Fibroblast of lung (primary cell): Measurements from ENCODE around the gene NR5A1. TPM values are rescaled to one million over a fixed set of nuclear protein-coding genes. Genes with fewer than 3 reads are reported as not detected.

ENCODE experiments used
- DNase-seq, 2 donors: peaks; one replicate each; pipeline versions ENCODE4 v3.0.0 to v3.0.0-alpha.2; 2010; ENCODE audit warnings: low read depth in 2 of 2
- H2AFZ ChIP-seq: 2 replicates; pipeline ENCODE4 v1.5.1; 2012; ENCODE audit warnings: low read length, control low read depth, inconsistent platforms
- H3K27ac ChIP-seq: 2 replicates; pipeline ENCODE4 v1.5.1; 2011; ENCODE audit warnings: low read length, control low read depth; ENCODE audit not compliant: insufficient read depth
- H3K27me3 ChIP-seq: 2 replicates; pipeline ENCODE4 v1.5.1; 2011; ENCODE audit warnings: mild to moderate bottlenecking, low read length; ENCODE audit not compliant: control insufficient read depth, insufficient read depth
- H3K36me3 ChIP-seq: 2 replicates; pipeline ENCODE4 v1.5.1; 2011; ENCODE audit warnings: low read length; ENCODE audit not compliant: control insufficient read depth, insufficient read depth
- H3K4me1 ChIP-seq: 2 replicates; pipeline ENCODE4 v1.5.1; 2011; ENCODE audit warnings: low read length; ENCODE audit not compliant: control insufficient read depth, insufficient read depth; ENCODE audit errors: extremely low read depth
- H3K4me2 ChIP-seq: 2 replicates; pipeline ENCODE4 v1.5.1; 2011; ENCODE audit warnings: low read length, control low read depth; ENCODE audit not compliant: insufficient read depth; ENCODE audit errors: extremely low read depth
- H3K4me3 ChIP-seq, 4 experiments: fragments of 200-600 bp in 1 of 4; sonication (generic) in 1 of 4; replicated peaks in 1 of 4; 2 replicates each; pipeline ENCODE4 v1.5.1; 2011 to 2016; ENCODE audit warnings: low read length in 4 of 4, low read depth in 3 of 4, mild to moderate bottlenecking in 3 of 4, control low read depth in 2 of 4, inconsistent platforms in 1 of 4, mixed read lengths in 1 of 4; ENCODE audit not compliant: insufficient read depth in 1 of 4; ENCODE audit errors: control extremely low read depth in 1 of 4
- H3K79me2 ChIP-seq: 2 replicates; pipeline ENCODE4 v1.5.1; 2012; ENCODE audit warnings: mild to moderate bottlenecking, low read length, inconsistent platforms; ENCODE audit not compliant: control insufficient read depth, insufficient read depth
- H3K9ac ChIP-seq: 2 replicates; pipeline ENCODE4 v1.5.1; 2011; ENCODE audit warnings: mild to moderate bottlenecking, low read length, control low read depth; ENCODE audit not compliant: insufficient read depth
- H3K9me3 ChIP-seq: 2 replicates; pipeline ENCODE4 v1.5.1; 2012; ENCODE audit warnings: low read depth, low read length; ENCODE audit not compliant: control insufficient read depth, insufficient read depth
- H4K20me1 ChIP-seq: 2 replicates; pipeline ENCODE4 v1.5.1; 2011; ENCODE audit warnings: low read length; ENCODE audit not compliant: control insufficient read depth, insufficient read depth; ENCODE audit errors: extremely low read depth
- EZH2 ChIP-seq: IDR thresholded peaks from 2 replicates; pipeline ENCODE4 v1.5.1; 2012; ENCODE audit warnings: low read length, control low read depth, mild to moderate bottlenecking; ENCODE audit errors: missing control alignments
- polyA plus RNA-seq, 2 donors: library from polyadenylated mRNA; depleted of rRNA in 1 of 2; stranded (reverse) in 1 of 2; unstranded in 1 of 2; fragments of >200 nt; gene quantifications; 2 replicates each; pipeline ENCODE4 v1.2.1, GENCODE V29; 2011 to 2012; ENCODE audit warnings: missing spikeins in 1 of 2
- total RNA-seq: library from RNA; depleted of rRNA; stranded (reverse); fragments of >200 nt; gene quantifications from 2 replicates; pipeline ENCODE4 v1.2.1, GENCODE V29; 2014
- TF ChIP-seq, protein P1 (sequence below), 2 donors: IDR thresholded peaks in 1 of 2; conservative IDR thresholded peaks in 1 of 2; 1 replicate in 1 of 2; 2 replicates in 1 of 2; pipeline ENCODE4 v1.5.1; 2011 to 2012; ENCODE audit warnings: low read length in 2 of 2, control low read depth in 1 of 2, inconsistent platforms in 1 of 2, low read depth in 1 of 2, mild to moderate bottlenecking in 1 of 2

The NR5A1 gene
- total and polyA plus RNA-seq, 2 donors (not counting 1 experiment from before 2014, with no cell fraction given), result not detected

DNA sequence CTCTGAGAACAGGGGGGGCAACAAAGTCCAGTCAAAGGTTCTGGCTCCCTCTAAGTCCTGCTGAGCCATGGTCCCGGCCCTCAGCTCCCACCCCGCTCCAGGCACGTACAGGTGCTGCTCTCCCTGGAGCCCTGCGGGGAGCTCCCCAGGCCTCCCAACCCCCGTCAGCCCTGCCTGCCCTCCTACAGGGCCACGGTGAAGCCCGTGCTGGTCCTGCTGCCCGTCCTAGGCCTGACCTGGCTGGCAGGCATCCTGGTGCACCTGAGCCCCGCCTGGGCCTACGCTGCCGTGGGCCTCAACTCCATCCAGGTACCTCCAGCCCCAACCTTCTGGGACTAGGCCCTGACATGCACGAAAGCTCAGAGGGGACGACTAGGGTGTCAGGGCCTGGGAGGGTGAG lies 36.9 kb downstream of the NR5A1 start:
- no peaks in the 10 kb centered on the region for H4K20me1 ChIP-seq
- DNase-seq, result no peak
- H3K27me3 ChIP-seq, result no peaks in the 10 kb centered on the region
- no peaks in the 10 kb centered on the region for H3K79me2 ChIP-seq
- H3K9me3 ChIP-seq, result no peaks in the 10 kb centered on the region
- no peaks in the 10 kb centered on the region for H3K4me1 ChIP-seq
- no peak overlapping the region for H3K4me3 ChIP-seq
- no peak overlapping the region for H3K4me2 ChIP-seq
- no peak overlapping the region for H3K9ac ChIP-seq
- H2AFZ ChIP-seq, result no peak overlapping the region
- no peak for TF ChIP-seq EZH2
- TF ChIP-seq, protein P1, sequence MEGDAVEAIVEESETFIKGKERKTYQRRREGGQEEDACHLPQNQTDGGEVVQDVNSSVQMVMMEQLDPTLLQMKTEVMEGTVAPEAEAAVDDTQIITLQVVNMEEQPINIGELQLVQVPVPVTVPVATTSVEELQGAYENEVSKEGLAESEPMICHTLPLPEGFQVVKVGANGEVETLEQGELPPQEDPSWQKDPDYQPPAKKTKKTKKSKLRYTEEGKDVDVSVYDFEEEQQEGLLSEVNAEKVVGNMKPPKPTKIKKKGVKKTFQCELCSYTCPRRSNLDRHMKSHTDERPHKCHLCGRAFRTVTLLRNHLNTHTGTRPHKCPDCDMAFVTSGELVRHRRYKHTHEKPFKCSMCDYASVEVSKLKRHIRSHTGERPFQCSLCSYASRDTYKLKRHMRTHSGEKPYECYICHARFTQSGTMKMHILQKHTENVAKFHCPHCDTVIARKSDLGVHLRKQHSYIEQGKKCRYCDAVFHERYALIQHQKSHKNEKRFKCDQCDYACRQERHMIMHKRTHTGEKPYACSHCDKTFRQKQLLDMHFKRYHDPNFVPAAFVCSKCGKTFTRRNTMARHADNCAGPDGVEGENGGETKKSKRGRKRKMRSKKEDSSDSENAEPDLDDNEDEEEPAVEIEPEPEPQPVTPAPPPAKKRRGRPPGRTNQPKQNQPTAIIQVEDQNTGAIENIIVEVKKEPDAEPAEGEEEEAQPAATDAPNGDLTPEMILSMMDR (conservative IDR thresholded peaks at IDR 0.05 in 1 of 2, IDR thresholded peaks at IDR 0.05 in 1 of 2; ENCODE audit: low read depth in 1 of 2, low read length in 2 of 2), result no peak
- H3K27ac ChIP-seq, result no peak overlapping the region
- no peaks in the 10 kb centered on the region for H3K36me3 ChIP-seq

DNA sequence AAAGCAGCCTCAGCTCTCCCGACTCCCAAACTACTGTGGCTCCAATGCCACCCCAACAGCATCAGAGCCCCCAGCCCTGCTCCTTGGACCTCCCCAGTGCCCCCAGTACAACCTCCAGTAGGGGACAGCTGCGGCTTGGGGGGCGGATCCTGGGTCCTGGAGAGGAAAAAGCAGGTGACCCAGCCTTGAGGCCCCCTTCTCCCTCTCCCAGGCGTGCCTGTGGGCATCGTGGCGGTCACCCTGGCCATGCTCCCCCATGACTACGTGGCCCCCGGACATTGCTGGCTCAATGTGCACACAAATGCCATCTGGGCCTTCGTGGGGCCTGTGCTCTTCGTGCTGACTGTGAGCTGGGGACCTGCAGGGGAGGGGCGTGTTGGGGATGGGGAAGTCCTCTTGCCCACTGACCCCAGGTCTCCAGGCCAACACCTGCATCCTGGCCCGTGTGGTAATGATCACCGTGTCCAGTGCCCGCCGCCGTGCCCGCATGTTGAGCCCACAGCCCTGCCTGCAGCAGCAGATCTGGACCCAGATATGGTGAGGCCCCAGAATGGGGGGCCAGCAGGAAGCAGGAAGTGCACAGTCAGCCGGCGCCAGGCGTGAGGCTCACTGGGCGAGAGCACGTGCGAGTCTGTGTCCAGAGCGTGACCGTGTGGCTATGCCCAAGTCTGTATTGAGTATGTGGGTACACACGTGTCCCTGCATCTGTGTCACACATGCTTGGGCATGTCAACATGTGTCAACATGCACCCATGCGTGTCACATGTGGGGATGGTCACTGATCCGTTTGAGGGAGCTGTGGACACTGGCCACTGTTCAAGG lies 38.0 kb downstream of the NR5A1 start:
- Histone ChIP-seq H3K79me2 (no peaks in the 10 kb centered on the region), H3K4me2 (no peak overlapping the region), H3K27ac (no peak overlapping the region), H4K20me1 (no peaks in the 10 kb centered on the region), H3K9ac (no peak overlapping the region), H3K36me3 (no peaks in the 10 kb centered on the region), H3K9me3 (no peaks in the 10 kb centered on the region), H3K4me1 (no peaks in the 10 kb centered on the region), H3K4me3 (no peak overlapping the region), H2AFZ (no peak overlapping the region), H3K27me3 (peaks cover 4% of the 10 kb centered on the region)
- no peak for TF ChIP-seq EZH2
- TF ChIP-seq, protein P1 (conservative IDR thresholded peaks at IDR 0.05 in 1 of 2, IDR thresholded peaks at IDR 0.05 in 1 of 2; ENCODE audit: low read depth in 1 of 2, low read length in 2 of 2), result no peak
- no peak for DNase-seq

DNA sequence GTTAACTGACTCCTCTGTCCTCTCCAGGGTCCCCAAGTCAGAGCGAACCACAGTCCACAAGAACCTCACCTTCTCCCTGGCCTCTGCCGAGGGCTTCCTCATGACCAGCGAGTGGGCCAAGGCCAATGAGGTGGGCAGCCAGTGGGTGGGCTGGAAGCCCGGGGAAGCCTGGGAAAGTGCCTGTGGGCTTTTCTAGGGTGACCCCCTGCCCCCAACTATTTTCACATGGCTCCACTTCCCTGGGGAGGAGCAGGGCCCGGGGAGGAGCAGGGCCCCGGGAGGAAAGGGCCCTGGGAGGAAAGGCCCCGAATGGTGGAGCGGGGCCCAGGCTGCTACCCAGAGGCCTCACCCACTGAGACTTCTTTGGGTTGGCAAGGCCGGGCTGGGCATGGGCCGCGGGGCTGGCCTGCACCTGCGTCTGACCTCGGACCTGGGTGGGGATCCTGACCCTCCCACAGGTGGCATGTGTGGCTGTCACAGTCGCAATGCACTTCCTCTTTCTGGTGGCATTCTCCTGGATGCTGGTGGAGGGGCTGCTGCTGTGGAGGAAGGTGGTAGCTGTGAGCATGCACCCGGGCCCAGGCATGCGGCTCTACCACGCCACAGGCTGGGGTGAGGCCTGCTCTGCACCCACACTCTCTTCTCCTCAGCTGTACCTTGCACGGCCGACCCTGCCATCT lies 39.0 kb downstream of the NR5A1 start:
- Histone ChIP-seq H4K20me1 (no peaks in the 10 kb centered on the region), H2AFZ (no peak overlapping the region), H3K27ac (no peak overlapping the region), H3K4me3 (no peak overlapping the region), H3K9ac (no peak overlapping the region), H3K4me2 (no peak overlapping the region), H3K36me3 (no peaks in the 10 kb centered on the region), H3K4me1 (no peaks in the 10 kb centered on the region), H3K79me2 (no peaks in the 10 kb centered on the region), H3K9me3 (no peaks in the 10 kb centered on the region), H3K27me3 (peaks cover 4% of the 10 kb centered on the region)
- TF ChIP-seq EZH2, result no peak
- TF ChIP-seq, protein P1 (conservative IDR thresholded peaks at IDR 0.05 in 1 of 2, IDR thresholded peaks at IDR 0.05 in 1 of 2; ENCODE audit: low read depth in 1 of 2, low read length in 2 of 2), result no peak
- no peak for DNase-seq
